ENCODE results near the gene CYCS.
"Not testable (repeated sequence)": the region's sequence is repeated elsewhere in the genome, so short reads cannot be mapped to it uniquely, and the experiment has no call there.

The CYCS gene

GRCh38 chr7:25118048-25118753 is 6.9 kb downstream of the CYCS start:
- no peak for DNase-seq

DNA sequence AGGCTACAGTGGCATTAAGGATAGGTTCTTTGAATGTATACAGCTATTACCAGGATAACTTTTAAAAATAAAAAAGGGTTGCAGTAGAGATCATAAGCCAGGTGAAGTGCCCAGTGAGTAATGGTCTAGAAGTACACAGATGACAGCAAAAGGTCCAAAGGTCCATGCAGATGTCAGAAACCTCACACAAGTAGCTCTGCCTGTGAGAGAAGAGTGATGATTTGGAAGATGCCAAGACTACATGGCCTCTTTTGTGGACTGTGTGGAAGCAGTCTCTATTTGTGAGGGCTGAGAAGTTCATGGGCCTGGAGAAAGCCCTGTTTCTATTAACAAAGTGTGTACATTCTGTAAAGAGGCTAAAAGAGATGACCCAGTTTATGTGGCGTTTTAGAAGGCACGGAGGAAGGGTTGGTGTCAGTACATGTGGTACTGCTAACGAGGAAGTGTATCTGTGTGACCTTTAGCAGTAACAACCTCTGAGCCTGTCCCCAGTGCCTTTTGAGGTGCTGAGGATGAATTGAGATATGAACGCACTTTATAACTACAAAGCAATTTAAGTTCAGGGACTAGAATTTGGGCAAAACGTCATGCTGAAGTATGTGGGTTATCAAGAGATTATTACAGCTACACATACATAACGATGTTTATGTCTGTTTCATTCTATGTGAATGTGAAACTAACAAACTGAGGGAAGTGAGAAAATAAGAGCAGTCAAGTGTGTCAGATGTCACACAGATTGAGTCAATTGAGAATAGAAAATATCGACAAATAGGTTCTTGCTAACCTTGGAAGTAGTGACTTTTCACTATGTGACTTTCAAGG is 7.6 kb downstream of the CYCS start:
- DNase-seq = no peak

GRCh38 chr7:25116621-25117020 is 8.4 kb downstream of the CYCS start:
- no peak for DNase-seq

DNA sequence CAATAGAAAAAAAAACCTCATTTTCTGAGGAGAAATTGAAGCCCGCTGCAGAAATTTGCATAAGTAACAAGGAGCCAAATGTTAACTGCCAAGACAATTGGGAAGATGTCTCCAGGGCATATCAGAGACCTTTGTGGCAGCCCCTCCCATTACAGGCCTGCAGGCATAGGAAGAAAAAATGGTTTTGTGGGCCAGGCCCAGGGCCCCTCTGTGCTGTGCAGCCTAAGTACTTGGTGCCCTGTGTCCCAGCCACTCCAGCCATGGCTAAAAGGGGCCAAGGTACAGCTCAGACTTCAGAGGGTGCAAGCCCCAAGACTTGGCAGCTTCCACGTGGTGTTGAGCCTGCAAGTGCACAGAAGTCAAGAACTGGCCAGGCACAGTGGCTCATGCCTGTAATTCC is 14.5 kb downstream of the CYCS start:
- DNase-seq = not testable (repeated sequence)

- no peak for DNase-seq
Measured at GRCh38 chr7:25109276-25109675, 15.8 kb downstream of the CYCS start.

DNA sequence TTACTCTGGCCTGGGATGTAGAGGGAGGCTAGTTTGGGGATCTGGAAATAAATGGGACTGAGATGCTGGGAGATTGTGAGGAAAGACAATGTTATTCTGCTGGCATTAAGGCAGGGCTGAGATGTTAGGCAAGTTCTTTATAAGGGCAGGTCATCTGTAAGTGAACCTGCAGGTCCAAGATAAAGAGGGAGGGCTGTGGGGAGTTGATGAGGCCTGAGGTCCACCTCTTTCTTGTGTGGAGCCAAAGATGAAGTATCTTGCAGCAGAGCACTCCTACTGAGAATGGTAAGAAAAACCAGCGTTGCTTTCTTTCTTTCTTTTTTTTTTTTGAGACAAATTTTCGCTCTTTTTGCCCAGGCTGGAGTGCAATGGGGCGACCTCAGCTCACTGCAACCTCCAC is 19.1 kb downstream of the CYCS start:
- DNase-seq = no peak

DNA sequence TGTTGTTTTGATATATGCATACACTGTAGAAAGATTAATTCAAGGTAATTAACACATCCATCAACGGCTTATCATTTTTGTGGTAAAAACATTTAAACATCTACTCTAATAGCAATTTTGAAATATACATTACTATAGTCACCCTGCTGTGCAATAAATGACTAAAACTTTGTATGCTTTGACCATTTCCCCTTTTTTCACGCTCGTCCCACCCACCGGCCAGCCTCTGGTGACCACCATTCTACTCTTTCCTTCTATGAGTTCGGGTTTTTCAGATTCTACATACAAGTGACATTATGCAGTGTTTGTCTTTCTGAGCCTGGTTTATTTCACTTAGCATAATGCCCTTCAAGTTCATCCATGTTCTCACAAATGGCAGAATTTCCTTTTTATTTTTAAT is 21.3 kb downstream of the CYCS start:
- DNase-seq = no peak

DNA sequence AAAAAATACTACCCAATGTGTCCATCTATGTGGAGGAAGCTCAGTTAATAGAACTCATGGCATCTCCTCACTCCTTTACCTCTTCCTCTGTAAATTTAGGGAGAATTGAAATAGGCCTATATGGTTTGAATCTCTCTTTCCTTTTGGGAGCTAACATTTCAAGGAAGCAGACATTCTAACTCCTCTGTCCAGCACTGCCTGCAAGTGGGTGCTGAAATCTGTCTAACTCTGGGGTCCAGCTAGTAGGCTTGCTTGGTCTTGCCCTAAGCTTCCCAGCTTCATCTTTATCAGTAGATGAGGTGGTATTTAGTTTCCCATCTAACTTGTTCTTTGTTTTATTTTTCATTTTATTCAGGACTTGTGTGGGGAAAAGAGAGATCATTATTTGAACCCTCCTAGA is 23.2 kb downstream of the CYCS start:
- DNase-seq = no peak

GRCh38 chr7:25098096-25099046 is 26.7 kb downstream of the CYCS start:
- DNase-seq = peak in 31 of 51 donors; percentile 1 to 62 (median 15)

- no peak for DNase-seq
Measured at GRCh38 chr7:25095516-25096345, 29.3 kb downstream of the CYCS start.

GRCh38 chr7:25093268-25093826 is 31.7 kb downstream of the CYCS start:
- DNase-seq = peak in 27 of 51 donors; percentile 3 to 51 (median 15)

DNA sequence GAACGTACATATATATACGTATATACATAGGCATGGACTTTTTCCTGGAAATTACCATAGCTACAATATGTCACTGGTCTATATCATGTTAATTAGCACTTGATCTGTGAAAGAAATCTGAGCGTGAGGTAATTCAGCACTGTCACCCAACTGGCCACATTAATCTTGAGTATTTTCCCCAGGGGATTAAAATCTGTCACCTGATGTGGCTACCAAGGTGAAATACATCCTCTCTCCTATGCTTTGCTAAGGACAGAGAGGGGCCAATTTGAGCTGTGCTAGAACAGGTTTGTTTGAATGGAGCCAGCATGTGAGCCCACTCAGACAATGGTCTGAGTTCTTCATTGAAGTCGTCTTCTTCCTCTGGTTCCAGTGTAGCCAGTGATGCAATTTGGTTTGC is 33.3 kb downstream of the CYCS start:
- no peak for DNase-seq

- peak in 1 of 51 donors; percentile 25 for DNase-seq
Measured at GRCh38 chr7:25091176-25091575, 33.9 kb downstream of the CYCS start.

- no peak for DNase-seq
Measured at GRCh38 chr7:25090374-25090773, 34.7 kb downstream of the CYCS start.

DNA sequence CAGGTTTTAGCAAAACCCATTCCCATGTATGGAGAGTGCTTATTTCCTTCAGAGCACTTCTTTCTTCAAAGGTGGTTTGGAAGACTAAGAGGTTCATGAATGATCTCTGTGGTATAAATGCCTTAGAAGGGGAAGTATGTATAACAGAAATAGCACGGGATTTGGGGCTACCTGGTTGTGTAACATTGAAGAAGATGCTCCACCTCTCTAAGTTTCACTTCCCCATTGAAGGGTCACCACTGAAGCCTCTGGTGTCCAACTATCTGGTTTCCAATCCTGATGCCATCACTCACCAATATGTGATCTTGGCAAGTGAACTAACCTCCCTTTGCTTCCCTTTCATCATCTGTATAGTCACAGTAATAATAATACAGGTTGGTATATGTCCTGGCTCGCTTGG is 37.2 kb downstream of the CYCS start:
- DNase-seq = no peak

DNA sequence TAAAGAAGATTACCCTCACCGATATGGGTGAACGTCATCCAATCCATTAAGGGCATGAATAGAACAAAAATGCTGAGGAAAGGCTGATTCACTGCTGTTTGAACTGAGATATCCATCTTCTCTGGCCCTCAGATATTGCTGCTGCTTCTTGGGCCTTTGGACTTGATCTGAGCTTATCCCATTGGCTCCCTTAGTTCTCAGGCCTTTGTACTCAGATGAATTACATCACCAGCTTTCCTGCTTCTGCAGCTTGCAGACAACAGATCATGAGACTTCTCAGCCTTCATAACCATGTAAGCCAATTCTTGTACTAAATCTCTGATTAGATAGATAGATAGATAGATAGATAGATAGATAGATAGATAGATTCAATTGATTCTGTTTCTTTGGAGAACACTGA is 40.2 kb downstream of the CYCS start:
- DNase-seq = no peak

DNA sequence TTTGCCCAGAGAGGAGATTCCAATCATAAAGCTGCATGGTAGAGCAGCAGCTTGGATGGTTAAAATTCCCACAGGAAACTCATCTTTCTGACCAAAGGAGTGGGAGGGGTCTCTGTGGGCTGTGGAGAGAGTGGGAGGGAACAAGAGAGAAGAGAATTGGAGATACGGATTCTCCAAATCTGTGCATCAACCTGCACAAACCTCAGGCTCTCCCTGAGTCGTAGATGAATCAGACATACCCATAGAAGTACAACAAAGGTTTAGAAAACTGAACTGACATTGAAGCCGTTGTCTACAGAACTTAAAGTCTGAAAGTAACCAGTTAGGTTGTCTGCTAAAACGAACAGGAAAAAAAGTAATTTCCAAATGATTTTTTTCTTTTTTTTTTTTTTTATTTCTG is 41.9 kb downstream of the CYCS start:
- DNase-seq = no peak

GRCh38 chr7:25082041-25082440 is 43.0 kb downstream of the CYCS start:
- DNase-seq = not testable (repeated sequence)

GRCh38 chr7:25077096-25077495 is 48.0 kb downstream of the CYCS start:
- DNase-seq = no peak

DNA sequence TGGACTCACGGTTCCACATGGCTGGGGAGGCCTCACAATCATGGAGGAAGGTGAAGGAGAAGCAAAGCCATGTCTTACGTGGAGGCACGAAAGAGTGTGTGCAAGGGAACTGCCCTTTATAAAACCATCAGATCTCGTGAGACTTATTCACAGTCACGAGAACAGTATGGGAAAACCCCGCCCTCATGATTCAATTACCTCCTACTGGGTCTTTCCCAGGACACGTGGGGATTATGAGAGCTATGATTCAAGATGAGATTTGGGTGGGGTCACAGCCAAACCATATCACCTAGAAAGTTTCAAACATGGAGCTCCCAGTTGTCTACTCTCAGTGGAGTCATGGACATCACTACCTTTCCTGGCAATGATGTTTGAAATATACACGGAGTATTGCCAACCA is 49.6 kb downstream of the CYCS start:
- no peak for DNase-seq

DNA sequence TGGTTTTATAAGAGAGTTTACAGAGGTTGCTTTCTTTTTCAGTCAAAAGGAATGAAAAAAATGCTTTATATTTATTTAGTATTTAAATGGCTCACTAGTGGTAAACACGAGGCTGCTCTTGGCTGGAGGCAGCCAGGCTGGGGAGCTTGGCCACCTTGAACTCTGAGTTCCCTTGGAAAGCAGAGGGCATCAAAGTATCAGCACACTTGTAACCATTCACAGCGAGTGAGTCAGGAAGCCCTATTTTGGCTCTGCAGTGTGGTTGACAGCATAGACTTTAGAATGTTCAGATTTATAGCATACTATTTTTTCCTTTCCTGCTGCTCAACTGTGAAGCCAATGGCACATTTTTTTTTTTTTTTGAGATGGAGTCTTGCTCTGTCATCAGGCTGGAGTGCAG is 51.6 kb downstream of the CYCS start:
- peak in 1 of 51 donors; percentile 3 for DNase-seq
